HCT116 (cell line): ENCODE data around the gene ACTN1.

Experiments used
- ATF3 ChIP-seq: IDR thresholded peaks from 2 replicates; pipeline ENCODE4 v1.6.1; 2012
- CTCF ChIP-seq, 3 experiments: fragments of 200-600 bp in 1 of 3; sonication (generic) in 1 of 3; IDR thresholded peaks in 2 of 3; conservative IDR thresholded peaks in 1 of 3; 2 replicates each; pipeline ENCODE4 v1.5.1; 2012 to 2017; ENCODE audit warnings: low read depth in 2 of 3, low read length in 2 of 3, antibody characterized with exemption in 1 of 3, borderline replicate concordance in 1 of 3, control low read depth in 1 of 3, mild to moderate bottlenecking in 1 of 3, mixed read lengths in 1 of 3, mixed run types in 1 of 3, moderate library complexity in 1 of 3; ENCODE audit not compliant: insufficient read depth in 1 of 3
- YY1 ChIP-seq: IDR thresholded peaks from 2 replicates; pipeline ENCODE4 v1.6.1; 2011; ENCODE audit warnings: low read length, low read depth, moderate library complexity, mild to moderate bottlenecking; ENCODE audit not compliant: insufficient replicate concordance; ENCODE audit errors: extremely low read depth
- ZBTB33 ChIP-seq: IDR thresholded peaks from 2 replicates; pipeline ENCODE4 v1.6.1; 2011; ENCODE audit warnings: mild to moderate bottlenecking, low read length, moderate library complexity; ENCODE audit not compliant: insufficient replicate concordance; ENCODE audit errors: extremely low read depth

GRCh38 chr14:68931063-68931462, 48.0 kb downstream of the ACTN1 start:
- no peak for TF ChIP-seq ZBTB33
- no peak for TF ChIP-seq ATF3
- no peak for TF ChIP-seq CTCF (IDR thresholded peaks at IDR 0.05 in 2 of 3, conservative IDR thresholded peaks at IDR 0.05 in 1 of 3; ENCODE audit: borderline replicate concordance in 1 of 3, insufficient read depth in 1 of 3, low read depth in 2 of 3, low read length in 2 of 3)
- TF ChIP-seq YY1 = no peak
